Measurements from ENCODE around the gene HRK. TPM values are rescaled to one million over a fixed set of nuclear protein-coding genes. Genes with fewer than 3 reads are reported as not detected.

Gene HRK
- total and polyA plus RNA-seq, 2 of the 4 experiments (the other 2 are of a cell fraction) = not detected

- H3K23ac ChIP-seq (ENCODE audit: low read depth, low read length) = no peak overlapping the region
- no peaks in the 10 kb centered on the region for H3K36me3 ChIP-seq (ENCODE audit: control insufficient read depth, insufficient read depth, low read length)
- no peak overlapping the region for H3K18ac ChIP-seq (ENCODE audit: low read depth, low read length)
- H3K9ac ChIP-seq (ENCODE audit: low read depth, low read length) = no peak overlapping the region
- DNase-seq = no peak
- no peak overlapping the region for H3K56ac ChIP-seq (ENCODE audit: extremely low read depth, insufficient read depth, low read length)
- BruUV-seq (replicated peaks) = no TSS peak
- H3K9me1 ChIP-seq (ENCODE audit: insufficient read depth, low read length) = no peaks in the 10 kb centered on the region
- H2AK5ac ChIP-seq (ENCODE audit: low read depth, low read length) = no peak overlapping the region
- H2AFZ ChIP-seq (replicated peaks; ENCODE audit: low read length, poor library complexity) = no peak overlapping the region
- in situ Hi-C loops (cut with MboI; ENCODE audit: low sequenced_read_pairs) = no loop called here
- dilution Hi-C loops (cut with HindIII; ENCODE audit: low sequenced_read_pairs, unreplicated experiment) = no loop called here
- no peak overlapping the region for H4K5ac ChIP-seq (ENCODE audit: low read depth, low read length)
- no peak overlapping the region for H3K4ac ChIP-seq (ENCODE audit: low read depth, low read length)
- peaks cover 2% of the 10 kb centered on the region; the same call in 1 of the 2 replicates for H3K9me3 ChIP-seq (ENCODE audit: control insufficient read depth, insufficient read depth, low read length)
- no peak overlapping the region for H2BK15ac ChIP-seq (ENCODE audit: low read depth, low read length)
- peaks cover 19% of the 10 kb centered on the region for H3K27me3 ChIP-seq (ENCODE audit: control insufficient read depth, insufficient read depth, low read length)
- TF ChIP-seq BHLHE40 (IDR thresholded peaks at IDR 0.05; ENCODE audit: low read depth, low read length) (no peak), RCOR1 (IDR thresholded peaks at IDR 0.05; ENCODE audit: insufficient replicate concordance, low read length) (no peak), NFE2L2 (IDR thresholded peaks at IDR 0.05; ENCODE audit: low read depth, low read length) (no peak), CEBPB (IDR thresholded peaks at IDR 0.05; ENCODE audit: low read depth, low read length) (no peak), POLR2A (IDR thresholded peaks at IDR 0.05; ENCODE audit: low read depth, low read length) (no peak)
- H2AK9ac ChIP-seq (replicated peaks; ENCODE audit: low read depth, low read length, poor library complexity) = no peak overlapping the region
- H4K8ac ChIP-seq (ENCODE audit: low read depth in 2 of 2, low read length in 2 of 2) = no peak overlapping the region
- H2BK5ac ChIP-seq (ENCODE audit: low read depth, low read length, poor library complexity, severe bottlenecking) = no peak overlapping the region
- no peaks in the 10 kb centered on the region for H3K79me1 ChIP-seq (ENCODE audit: low read depth in 1 of 2, low read length in 2 of 2)
- no peak overlapping the region for H3K14ac ChIP-seq (replicated peaks; ENCODE audit: low read depth, low read length)
- WGBS, 2 experiments (ENCODE audit: extremely low coverage in 2 of 2, insufficient read length in 1 of 2) = no CpG with 5 or more reads among the region's 2 CpGs
- no peak for ATAC-seq (ENCODE audit: low read depth)
- H3K4me1 ChIP-seq (ENCODE audit: control insufficient read depth, insufficient read depth, low read length) = no peaks in the 10 kb centered on the region
- no peak overlapping the region for H3K4me3 ChIP-seq (ENCODE audit: insufficient read depth, low read depth, low read length)
- H3K4me2 ChIP-seq (ENCODE audit: low read depth, low read length) = no peak overlapping the region
- H3K27ac ChIP-seq (ENCODE audit: insufficient read depth, low read length) = no peak overlapping the region
- H4K20me1 ChIP-seq (ENCODE audit: insufficient read depth, low read length) = no peaks in the 10 kb centered on the region
- H2BK20ac ChIP-seq (ENCODE audit: low read depth, low read length) = no peak overlapping the region
- ChIA-PET POLR2A (ENCODE audit: unreplicated experiment) (no interaction called here), CTCF (no interaction called here)
- H4K91ac ChIP-seq (ENCODE audit: insufficient read depth, low read depth, low read length) = no peak overlapping the region
- no peak overlapping the region for H2BK120ac ChIP-seq (ENCODE audit: low read depth, low read length)
- intact Hi-C loops (cut with micrococcal nuclease) = no loop called here
Observed at GRCh38 chr12:116890330-116890729, 9.1 kb upstream of the HRK start.

All from IMR-90 (cell line).